Stimulated activated CD8-positive, alpha-beta memory T cell treated with anti-CD3 and anti-CD28 coated beads, Interleukin-15, amount 100 ng/mL, for 1 hour (primary cell): ENCODE results near the gene DLGAP4.
A peak's percentile ranks its signal among the peaks of the same experiment; 100 is the strongest.

ENCODE experiments used
- DNase-seq: peaks from one replicate; pipeline ENCODE4 v3.0.0-alpha.2; 2020; ENCODE audit warnings: low read depth

Gene DLGAP4

GRCh38 chr20:36565520-36565919 lies 259.4 kb downstream of the DLGAP4 start:
- no peak for DNase-seq

GRCh38 chr20:36569847-36570429 lies 263.8 kb downstream of the DLGAP4 start:
- DNase-seq, result no peak

GRCh38 chr20:36571564-36572504 lies 265.7 kb downstream of the DLGAP4 start:
- no peak for DNase-seq

- DNase-seq, result peak; percentile 33
Measured at GRCh38 chr20:36572701-36573102, 266.6 kb downstream of the DLGAP4 start.

- peak; percentile 74 for DNase-seq
Measured at GRCh38 chr20:36573103-36573797, 267.1 kb downstream of the DLGAP4 start, which contains the start of gene TGIF2. TSS of gene TGIF2 (plus strand) at chr20:36573597. CDS start at chr20:36578775, 5,178 bp downstream.

GRCh38 chr20:36573798-36574365 lies 267.7 kb downstream of the DLGAP4 start:
- DNase-seq, result no peak

- no peak for DNase-seq
Measured at GRCh38 chr20:36574366-36575135, 268.4 kb downstream of the DLGAP4 start.

- DNase-seq, result no peak
Measured at GRCh38 chr20:36576081-36576445, 269.9 kb downstream of the DLGAP4 start.
